GM12865 (cell line): ENCODE data around the gene CHAT.

Experiments
- DNase-seq: peaks from one replicate; pipeline ENCODE4 v3.0.0; 2010; ENCODE audit warnings: low read depth
- H3K4me3 ChIP-seq: 2 replicates; pipeline ENCODE4 v1.5.1; 2011; ENCODE audit warnings: mild to moderate bottlenecking, low read depth, low read length, control low read depth
- CTCF ChIP-seq: IDR thresholded peaks from 2 replicates; pipeline ENCODE4 v1.5.1; 2011; ENCODE audit warnings: low read length, control low read depth, low read depth, inconsistent platforms; ENCODE audit not compliant: insufficient read depth; ENCODE audit errors: missing control alignments

Gene CHAT

GRCh38 chr10:49615721-49616120 lies 1.9 kb downstream of the CHAT start:
- no peak for DNase-seq
- TF ChIP-seq CTCF: no peak
- no peak overlapping the region for H3K4me3 ChIP-seq

GRCh38 chr10:49616421-49617101 lies 2.7 kb downstream of the CHAT start:
- no peak for TF ChIP-seq CTCF
- no peak for DNase-seq
- no peak overlapping the region for H3K4me3 ChIP-seq

- H3K4me3 ChIP-seq: no peak overlapping the region
- DNase-seq: no peak
- no peak for TF ChIP-seq CTCF
Measured at GRCh38 chr10:49617121-49618020, 3.5 kb downstream of the CHAT start.

- H3K4me3 ChIP-seq: no peak overlapping the region
- no peak for DNase-seq
- TF ChIP-seq CTCF: no peak
Measured at GRCh38 chr10:49618821-49619220, 5.0 kb downstream of the CHAT start.

- DNase-seq: no peak
- no peak overlapping the region for H3K4me3 ChIP-seq
- TF ChIP-seq CTCF: no peak
Measured at GRCh38 chr10:49619613-49620012, 5.8 kb downstream of the CHAT start.

- H3K4me3 ChIP-seq: no peak overlapping the region
- TF ChIP-seq CTCF: no peak
- no peak for DNase-seq
Measured at GRCh38 chr10:49620286-49620810, 6.5 kb downstream of the CHAT start.
